ENCODE data around the gene MIB1.

GRCh38 chr18:21799721-21800120 lies 59.1 kb downstream of the MIB1 start:
- no peak for TF ChIP-seq POLR2A (IDR thresholded peaks at IDR 0.05)
- TF ChIP-seq POLR2AphosphoS5 (IDR thresholded peaks at IDR 0.05; ENCODE audit: insufficient read depth in 1 of 2, low read depth in 1 of 2), result no peak
- no peak for TF ChIP-seq CTCF (IDR thresholded peaks at IDR 0.05)

All from vagina (tissue), 2 donors.